Pulmonary artery endothelial cell (primary cell): ENCODE results near the gene GIPC1. TPM values are rescaled to one million over a fixed set of nuclear protein-coding genes. Genes with fewer than 3 reads are reported as not detected.
"Not testable (repeated sequence)": the region's sequence is repeated elsewhere in the genome, so short reads cannot be mapped to it uniquely, and the experiment has no call there.

Experiments used
- DNase-seq: peaks from one replicate; pipeline ENCODE4 v3.0.0-alpha.2; 2011; ENCODE audit warnings: low read depth, low spot score
- total RNA-seq: library from RNA; depleted of rRNA; stranded (reverse); fragments of >200 nt; gene quantifications from 2 replicates; pipeline ENCODE4 v1.2.3, GENCODE V29; 2014

The GIPC1 gene
- total RNA-seq, 1 donor from 2014 or later: 133 TPM

GRCh38 chr19:14472202-14472938 lies 23.6 kb downstream of the GIPC1 start:
- DNase-seq: no peak

DNA sequence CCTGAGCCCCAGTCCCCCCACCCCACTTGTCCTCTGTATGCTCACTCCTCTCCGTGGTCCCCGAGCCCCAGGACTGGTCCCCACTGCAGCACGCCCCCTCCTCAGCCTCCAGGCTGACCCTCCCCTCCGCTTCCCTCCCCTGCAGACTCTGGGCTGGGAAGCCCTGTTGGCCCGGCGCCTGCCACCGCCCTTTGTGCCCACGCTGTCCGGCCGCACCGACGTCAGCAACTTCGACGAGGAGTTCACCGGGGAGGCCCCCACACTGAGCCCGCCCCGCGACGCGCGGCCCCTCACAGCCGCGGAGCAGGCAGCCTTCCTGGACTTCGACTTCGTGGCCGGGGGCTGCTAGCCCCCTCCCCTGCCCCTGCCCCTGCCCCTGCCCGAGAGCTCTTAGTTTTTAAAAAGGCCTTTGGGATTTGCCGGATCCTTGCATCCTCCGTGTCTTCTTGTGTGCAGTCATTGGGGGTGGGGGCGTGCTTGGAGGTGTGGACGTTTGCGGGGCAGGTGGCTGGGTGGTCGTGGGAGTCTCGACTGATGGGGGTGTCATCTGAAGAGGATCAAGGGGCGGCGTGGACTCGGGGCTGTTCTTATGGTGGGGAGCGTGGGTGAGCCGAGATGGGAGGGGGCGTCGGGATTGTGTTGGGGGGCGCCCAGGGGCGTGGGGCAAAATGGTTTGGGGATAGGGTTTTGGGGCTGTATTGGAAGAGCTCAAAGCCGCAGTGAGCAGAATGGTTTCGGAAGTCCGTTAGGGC lies 24.3 kb downstream of the GIPC1 start:
- DNase-seq: no peak

- DNase-seq: no peak
Observed at GRCh38 chr19:14470031-14470876, 25.7 kb downstream of the GIPC1 start.

DNA sequence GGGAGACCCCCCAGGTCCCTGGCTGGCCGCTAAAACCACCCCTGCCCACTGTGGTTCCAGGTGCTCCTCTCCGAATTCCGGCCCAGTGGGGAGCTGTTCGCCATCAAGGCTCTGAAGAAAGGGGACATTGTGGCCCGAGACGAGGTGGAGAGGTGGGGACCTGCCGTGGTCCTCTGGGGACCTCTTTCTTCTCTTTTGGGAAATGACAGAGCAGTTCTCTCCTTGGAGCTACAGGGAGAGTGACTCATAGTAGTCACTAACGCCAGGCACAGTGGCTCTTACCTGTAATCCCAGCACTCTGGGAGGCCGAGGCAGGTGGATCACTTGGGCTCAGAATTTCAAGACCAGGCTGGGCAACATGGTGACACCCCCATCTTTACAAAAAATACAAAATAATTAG lies 28.1 kb downstream of the GIPC1 start:
- no peak for DNase-seq

GRCh38 chr19:14467391-14467790 lies 28.5 kb downstream of the GIPC1 start:
- no peak for DNase-seq

DNA sequence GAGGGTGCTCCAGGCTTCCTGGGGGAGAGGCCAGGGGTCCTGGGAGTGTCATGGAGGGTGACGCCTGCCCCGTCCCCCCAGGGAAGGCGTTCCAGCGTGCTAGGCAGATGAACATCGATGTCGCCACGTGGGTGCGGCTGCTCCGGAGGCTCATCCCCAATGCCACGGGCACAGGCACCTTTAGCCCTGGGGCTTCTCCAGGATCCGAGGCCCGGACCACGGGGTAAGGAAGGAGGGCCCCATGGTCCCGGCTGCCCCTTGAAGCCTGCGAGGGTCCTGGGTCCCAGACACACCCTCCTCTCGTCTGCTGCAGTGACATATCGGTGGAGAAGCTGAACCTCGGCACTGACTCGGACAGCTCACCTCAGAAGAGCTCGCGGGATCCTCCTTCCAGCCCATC lies 32.2 kb downstream of the GIPC1 start:
- DNase-seq: no peak

GRCh38 chr19:14462401-14462800 lies 33.5 kb downstream of the GIPC1 start:
- DNase-seq: not testable (repeated sequence)

DNA sequence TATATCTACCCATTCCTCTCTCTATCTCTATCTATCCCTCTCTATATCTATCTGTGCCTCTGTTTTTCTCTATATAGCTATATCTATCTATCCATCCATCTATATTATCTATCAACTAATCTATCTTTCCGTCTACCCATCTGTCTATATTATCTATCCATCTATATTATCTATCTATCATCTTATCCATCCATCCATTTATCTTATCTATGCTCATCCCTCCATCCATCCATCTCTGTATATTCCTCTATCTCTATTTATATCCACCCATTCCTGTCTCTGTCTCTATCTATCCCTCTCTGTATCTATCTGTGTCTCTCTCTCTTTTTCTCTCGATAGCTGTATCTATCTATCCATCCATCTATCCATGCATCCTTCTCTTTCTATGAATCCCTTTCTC lies 35.0 kb downstream of the GIPC1 start:
- no peak for DNase-seq

DNA sequence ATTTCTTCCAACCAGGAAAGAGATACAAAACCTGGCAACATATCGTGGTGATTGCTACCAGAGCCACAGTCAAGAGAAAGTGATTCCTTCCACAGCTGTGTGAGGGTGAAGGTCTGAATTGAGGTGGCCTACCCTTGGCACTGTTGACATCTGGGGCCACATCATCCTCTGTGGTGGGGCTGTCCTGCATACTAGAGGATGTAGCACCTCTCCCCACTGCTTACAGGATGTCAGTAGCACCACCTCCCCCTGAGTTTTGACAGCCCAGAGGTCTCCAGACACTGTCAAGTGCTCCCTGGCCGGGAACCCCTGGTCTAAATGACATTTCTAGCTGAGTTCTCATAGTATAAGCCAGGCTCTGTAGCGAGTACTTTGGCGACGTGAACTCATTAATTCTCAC lies 36.2 kb downstream of the GIPC1 start:
- DNase-seq: no peak

GRCh38 chr19:14452303-14452702 lies 43.6 kb downstream of the GIPC1 start:
- DNase-seq: not testable (repeated sequence)

- no peak for DNase-seq
Observed at GRCh38 chr19:14450876-14451275, 45.1 kb downstream of the GIPC1 start.

- DNase-seq: no peak
Observed at GRCh38 chr19:14450168-14450874, 45.6 kb downstream of the GIPC1 start.

GRCh38 chr19:14449321-14449720 lies 46.6 kb downstream of the GIPC1 start:
- no peak for DNase-seq

DNA sequence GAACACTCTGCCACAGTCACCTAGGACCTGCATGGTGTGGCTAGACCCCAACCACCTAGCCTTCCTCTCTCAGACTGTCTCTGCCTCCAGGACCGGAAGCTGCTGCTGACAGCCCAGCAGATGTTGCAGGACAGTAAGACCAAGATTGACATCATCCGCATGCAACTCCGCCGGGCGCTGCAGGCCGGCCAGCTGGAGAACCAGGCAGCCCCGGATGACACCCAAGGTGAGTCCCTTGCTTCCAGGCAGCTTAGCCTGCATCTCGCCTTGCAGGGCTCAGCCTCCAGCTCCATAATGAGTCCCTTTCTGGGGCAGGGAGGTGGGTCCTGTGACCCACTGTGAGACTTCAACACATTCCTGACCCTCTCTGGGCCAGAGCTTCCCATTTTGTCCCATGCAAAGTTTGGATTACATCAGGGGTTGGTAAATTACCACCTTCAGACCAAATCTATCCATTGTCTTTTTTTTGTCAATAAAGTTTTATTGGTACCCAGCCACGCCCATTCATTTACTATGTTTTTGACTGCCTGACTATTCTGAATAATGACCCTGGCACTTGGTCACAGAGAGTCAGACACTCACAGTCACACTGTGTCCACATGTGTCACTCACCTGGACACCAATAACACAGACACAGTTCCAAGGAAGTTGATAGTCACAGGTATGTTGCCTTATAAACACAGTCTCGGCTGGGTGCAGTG lies 49.4 kb downstream of the GIPC1 start:
- no peak for DNase-seq

- DNase-seq: no peak
Observed at GRCh38 chr19:14443632-14444216, 52.2 kb downstream of the GIPC1 start.

GRCh38 chr19:14442891-14443631 lies 52.9 kb downstream of the GIPC1 start:
- DNase-seq: no peak

- DNase-seq: no peak
Observed at GRCh38 chr19:14441041-14441938, 54.6 kb downstream of the GIPC1 start.

DNA sequence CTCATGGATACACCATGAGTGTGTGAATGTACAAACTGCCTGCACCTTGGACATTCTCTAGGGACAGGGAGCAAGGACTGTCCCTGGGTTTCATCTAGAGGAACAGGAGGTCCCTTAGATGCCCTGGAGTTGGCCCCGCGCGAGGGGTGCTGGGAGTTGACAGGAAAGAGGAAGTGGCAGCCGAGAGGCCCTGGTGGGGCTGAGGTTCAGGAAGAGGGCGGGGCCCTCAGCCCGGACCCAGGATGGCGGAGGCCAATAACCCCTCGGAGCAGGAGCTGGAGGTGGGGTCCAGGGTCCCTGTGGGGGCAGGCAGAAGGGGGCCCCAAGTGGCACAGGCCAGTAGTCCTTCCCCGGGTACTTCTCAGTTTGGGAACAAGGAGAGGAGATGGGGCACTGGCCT lies 55.9 kb downstream of the GIPC1 start:
- no peak for DNase-seq

- no peak for DNase-seq
Observed at GRCh38 chr19:14439014-14439413, 56.9 kb downstream of the GIPC1 start.
